Endometrial microvascular endothelial cells (primary cell): ENCODE measurements around the gene CFDP1. TPM values are rescaled to one million over a fixed set of nuclear protein-coding genes. Genes with fewer than 3 reads are reported as not detected.
"Not testable (repeated sequence)": the region's sequence is repeated elsewhere in the genome, so short reads cannot be mapped to it uniquely, and the experiment has no call there.

Experiments used
- in situ Hi-C: cut with HindIII; loops from 2 replicates; pipeline ENCODE4 v1.10.0; 2017; ENCODE audit warnings: low sequenced_read_pairs, low pct_unique_long_range_greater_than_20kb; ENCODE audit errors: inconsistent ontology term
- total RNA-seq: library from RNA; depleted of rRNA; stranded (reverse); fragments of >200 nt; gene quantifications from one replicate; pipeline ENCODE4 v1.2.3, GENCODE V29; 2015; ENCODE audit errors: inconsistent ontology term

The CFDP1 gene
- total RNA-seq, 1 donor from 2014 or later = 60.5 TPM

DNA sequence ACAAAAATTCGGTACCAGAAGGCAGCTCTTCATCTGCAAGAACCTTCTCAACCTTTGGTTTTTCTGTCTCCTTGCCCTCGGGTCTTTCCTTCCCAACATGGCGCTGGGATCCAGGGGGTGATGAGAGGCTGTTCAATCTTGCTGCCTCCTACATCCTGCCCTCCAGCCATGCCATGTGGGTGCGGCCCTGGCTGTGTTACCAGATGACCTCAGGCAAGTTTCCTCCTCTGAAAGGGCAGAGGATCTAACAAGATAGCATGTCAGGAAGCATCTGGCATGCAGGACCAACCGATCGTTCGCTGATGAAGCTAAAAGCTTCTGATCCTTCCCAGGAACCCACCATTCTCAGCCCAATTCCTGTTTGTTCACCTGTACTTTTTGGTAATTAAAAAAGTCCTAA is 145.1 kb downstream of the CFDP1 start:
- in situ Hi-C loops = no loop called here

DNA sequence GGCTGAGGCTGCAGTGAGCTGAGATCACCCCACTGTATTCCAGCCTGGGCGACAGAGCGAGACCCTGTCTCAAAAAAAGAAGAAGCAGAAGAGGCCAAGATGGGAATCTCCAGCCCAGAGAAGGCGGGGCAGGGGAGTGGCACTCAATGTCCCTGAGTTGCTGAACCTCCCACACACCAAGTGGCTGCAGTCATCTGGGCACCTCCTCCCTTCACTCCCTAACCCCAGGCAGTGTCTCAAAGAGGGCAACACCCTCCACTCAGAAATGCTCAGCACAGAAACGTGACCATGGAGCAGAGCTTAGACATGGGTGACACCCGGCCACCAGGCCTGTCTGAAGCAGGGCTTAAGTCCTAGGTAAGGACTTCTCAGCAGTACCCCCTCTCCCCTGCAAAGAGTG is 145.6 kb downstream of the CFDP1 start:
- in situ Hi-C loops = no loop called here

DNA sequence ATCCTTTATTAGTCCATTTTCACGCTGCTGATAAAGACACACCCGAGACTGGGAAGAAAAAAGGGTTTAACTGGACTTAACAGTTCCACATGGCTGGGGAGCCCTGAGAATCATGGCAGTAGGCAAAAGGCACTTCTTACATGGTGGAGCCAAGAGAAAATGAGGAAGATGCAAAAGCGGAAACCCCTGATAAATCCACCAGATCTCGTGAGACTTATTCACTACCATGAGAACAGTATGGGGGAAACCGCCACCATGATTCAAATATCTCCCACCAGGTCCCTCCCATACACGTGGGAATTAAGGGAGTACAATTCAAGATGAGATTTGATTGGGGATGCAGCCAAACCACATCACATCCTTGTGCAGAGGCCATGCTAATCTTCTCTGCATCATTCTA is 146.9 kb downstream of the CFDP1 start:
- in situ Hi-C loops = no loop called here

DNA sequence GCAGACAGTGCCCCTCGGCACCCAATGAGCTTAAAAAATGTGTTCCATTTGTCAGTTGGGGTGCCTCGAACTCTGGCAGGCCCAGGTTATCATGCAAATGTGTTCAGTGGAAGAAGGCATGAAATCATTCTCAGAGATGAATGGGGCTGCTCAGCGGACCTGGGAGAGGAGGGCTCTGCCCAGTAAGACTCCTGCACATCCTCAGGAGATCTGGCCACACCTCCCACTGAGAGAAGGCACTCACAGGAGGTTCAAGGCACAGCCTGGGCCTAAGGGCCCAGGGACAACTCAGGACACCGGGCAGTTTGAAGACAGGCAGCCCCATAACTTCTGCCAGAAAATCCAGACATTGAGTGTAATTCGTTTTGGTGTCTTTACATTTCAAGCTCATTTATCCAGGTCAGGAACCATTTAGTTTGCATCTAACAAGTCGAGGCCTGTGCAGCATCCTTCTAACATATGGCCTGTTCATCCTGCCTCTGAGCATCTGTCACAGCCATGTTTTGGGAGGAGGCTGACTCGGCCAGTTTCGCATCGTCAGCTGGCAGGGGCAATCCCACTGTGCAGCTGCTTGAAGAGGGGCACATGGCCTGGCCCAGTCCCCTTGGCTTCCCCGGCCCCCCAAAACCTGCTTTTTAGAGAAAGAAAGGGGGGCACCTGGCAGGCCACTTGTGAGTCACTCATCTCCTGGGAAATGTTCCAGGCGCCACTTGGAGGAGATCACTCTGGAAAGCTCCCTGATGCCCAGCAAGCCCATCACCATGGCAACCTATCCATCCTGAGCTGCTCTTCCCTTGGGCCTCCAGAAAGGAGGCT is 150.6 kb downstream of the CFDP1 start:
- in situ Hi-C loops = no loop called here

DNA sequence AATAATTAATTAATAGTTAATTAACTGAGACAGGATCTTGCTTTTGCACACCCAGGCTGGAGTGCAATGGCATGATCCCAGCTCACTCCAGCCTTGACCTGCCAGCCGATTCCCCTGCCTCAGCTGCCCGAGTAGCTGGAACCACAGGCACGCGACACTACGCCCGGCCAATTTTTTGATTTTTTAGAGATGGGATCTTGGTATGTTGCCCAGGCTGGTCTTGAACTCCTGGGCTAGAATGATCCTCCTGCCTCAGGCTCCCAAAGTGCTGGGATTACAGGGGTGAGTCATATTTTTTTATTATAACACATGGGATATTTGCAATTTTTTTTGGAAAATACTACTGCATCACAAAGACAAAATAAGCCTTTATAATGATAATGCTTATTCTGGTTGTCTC is 151.5 kb downstream of the CFDP1 start:
- in situ Hi-C loops = no loop called here

DNA sequence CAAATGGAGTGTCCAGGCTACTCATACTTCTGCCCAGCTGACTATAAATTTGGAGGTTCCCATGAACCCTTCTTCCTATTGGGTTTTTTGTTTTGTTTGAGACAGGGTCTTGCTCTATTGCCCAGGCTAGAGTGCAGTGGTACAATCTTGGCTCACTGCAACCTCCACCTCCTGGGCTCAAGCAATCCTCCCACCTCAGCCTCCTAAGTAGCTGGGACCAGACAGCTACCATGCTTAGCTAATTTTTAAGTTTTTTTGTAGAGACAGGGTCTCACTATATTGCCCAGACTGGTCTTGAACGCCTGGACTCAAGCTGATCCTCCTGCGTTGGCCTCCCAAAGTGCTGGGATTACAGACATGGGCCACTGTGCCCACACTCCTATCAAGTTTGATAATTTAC is 152.3 kb downstream of the CFDP1 start:
- in situ Hi-C loops = not testable (repeated sequence)

DNA sequence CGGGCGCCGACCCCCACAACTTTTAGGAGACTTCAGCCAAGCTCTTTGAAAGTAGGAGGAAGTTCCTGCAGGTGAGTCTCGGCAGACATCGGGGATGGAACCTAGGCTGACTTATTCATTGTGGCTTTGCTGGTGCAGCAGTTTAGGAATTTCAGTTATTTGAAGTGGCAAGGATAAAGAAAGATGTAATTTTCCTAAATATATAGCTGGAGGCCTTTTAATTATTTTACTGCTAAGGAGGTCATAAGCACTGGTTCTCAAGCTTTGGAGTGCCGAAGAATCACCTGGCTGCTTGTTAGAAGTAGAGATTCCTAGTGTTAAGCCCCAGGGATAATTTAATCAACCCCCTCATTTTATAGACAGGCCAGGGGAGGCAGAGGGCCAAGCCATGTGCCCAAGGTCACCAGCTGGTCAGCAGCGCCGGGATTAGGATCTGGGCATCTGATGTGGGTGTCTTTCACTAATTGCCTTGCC is 152.9 kb downstream of the CFDP1 start:
- in situ Hi-C loops = no loop called here

DNA sequence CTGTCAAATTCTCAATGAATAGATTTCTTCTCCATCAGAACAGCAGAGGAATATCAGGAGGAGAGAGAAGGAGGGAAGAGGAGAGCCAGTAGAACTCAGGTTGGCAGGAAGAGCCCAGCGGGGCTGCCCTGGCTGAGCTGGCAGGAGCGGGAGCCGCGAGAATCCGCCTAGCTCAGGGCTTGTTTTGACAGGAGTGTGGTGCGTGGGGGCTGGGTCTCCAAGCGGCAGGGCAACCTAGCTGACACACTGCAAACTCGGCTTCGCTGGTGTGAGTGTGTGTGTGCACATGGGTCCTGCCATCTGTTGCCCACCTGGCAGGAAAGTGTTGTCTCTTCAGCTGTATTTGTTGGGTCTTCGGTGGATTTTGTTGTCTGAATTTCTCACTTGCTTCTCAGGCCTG is 154.0 kb downstream of the CFDP1 start:
- in situ Hi-C loops = no loop called here

DNA sequence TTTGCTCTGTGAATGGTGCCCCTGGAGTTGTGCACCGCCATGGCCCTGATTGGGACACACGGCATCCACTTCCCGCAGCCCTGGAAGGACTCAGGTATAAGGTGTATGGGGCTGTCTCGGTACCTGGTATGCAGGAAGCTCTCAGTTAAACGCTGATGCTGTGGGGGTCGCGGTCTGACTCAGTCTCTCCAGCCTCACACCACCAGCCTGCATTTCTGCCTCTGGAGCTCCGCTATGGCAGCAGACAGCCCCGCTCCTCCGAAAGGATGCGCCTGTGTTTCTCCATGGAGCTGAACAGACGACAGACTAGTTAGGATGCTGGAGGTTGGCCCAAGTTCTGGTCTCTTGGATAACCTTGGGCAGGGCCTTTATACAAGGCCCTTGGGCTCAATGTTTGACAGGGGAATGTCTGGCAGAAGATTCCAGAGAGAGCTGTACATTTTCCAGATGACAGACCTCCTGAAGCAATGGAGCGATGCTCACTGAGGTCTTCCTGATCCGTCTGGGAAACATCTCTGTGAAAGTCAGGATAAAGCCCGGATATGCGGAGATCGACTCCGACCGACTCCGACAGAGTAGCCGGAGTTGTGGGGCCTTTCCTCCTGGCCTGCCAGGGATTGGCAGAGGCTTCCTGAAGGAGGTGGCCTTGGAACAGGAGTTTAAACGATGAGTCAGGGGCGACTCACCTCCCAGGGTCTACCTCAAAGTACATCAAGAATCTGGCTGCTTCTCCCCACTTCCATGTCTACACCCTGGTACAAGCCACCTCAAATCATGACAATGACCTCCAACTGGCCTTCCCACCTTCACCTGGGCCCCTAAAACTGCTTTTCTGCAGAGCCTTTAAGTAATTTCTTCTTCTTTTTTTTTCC is 160.0 kb downstream of the CFDP1 start:
- in situ Hi-C loops = no loop called here

DNA sequence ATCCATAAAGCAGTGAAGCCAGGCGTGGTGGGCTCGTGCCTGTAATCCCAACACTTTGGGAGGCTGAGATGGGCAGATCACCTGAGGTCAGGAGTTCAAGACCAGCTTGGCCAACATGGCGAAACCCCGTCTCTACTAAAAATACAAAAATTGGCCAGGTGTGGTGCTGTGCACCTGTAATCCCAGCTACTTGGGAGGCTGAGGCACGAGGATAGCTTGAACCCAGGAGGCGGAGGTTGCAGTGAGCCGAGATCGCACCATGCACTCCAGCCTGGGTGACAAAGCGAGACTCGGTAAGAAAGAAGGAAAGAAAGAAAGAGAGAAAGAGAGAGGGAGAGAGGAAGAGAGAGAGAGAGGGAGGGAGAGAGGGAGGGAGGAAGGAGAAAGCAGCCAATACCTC is 160.7 kb downstream of the CFDP1 start:
- in situ Hi-C loops = not testable (repeated sequence)

DNA sequence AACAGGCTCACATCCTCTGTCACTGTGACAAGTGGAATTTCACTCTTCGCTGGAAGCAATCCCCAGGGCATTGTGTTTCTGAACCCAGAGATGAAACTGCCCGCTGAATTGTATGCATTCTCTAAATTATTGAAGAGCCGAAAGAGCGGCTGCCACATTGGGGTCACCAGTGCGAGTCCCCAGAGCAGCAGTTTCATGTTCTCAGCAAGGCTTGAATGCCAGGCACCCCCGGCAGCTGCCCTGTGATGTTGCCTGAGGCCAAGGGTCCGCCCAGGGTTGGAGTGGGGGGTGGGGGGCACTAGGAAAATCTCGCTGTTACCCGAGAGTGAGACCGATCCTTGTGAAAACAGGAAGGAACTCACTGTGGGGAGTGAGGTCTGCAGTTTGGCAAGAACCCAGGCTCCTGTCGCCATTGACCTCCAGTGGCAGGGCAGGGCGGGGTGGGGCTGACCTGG is 161.2 kb downstream of the CFDP1 start:
- in situ Hi-C loops = no loop called here

DNA sequence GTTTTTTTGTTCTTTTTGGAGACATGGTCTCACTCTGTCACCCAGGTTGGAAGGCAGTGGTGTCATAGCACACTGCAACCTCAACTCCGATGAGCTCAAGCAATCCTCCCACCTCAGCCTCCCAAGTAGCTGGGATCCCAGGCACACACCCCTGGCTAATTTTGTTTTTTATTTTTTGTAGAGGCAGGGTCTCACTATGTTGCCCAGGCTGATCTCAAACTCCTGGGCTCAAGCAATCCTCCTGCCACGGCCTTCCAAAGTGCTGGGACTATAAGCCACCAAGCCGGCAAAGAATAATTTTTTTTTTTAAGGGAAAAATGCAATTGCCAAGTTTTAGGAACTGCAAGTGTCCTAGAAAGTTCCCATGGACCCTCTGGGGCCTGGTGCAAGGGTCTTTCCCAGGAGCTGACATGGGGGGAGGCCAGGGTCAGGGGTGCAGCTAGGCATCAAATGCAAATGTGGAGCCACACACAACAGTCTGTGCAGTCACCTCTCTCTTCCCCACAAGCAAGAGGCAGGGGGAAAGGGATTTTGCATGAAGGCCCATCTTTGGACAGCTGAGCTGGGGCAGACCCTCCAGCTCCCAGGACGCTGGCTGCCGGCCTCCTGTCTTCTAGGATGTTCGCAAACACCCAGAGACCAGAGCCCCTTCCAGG is 161.7 kb downstream of the CFDP1 start:
- in situ Hi-C loops = no loop called here

DNA sequence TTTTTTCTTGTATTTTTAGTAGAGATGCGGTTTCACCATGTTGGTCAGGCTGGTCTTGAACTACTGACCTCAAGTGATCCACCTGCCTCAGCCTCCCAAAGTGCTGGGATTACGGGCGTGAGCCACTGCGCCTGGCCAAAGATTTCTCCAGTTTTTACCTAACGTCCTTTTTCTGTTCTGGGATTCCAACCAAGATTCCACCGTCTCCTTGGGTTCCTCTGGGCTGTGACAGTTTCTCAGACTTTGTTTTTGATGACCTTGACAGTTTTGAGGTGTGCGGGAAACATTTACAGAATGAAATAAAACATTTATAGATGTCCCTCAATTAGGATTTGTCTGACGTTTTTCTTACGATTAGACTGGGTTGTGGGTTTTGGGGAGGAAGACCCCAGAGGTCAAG is 163.9 kb downstream of the CFDP1 start:
- in situ Hi-C loops = not testable (repeated sequence)

DNA sequence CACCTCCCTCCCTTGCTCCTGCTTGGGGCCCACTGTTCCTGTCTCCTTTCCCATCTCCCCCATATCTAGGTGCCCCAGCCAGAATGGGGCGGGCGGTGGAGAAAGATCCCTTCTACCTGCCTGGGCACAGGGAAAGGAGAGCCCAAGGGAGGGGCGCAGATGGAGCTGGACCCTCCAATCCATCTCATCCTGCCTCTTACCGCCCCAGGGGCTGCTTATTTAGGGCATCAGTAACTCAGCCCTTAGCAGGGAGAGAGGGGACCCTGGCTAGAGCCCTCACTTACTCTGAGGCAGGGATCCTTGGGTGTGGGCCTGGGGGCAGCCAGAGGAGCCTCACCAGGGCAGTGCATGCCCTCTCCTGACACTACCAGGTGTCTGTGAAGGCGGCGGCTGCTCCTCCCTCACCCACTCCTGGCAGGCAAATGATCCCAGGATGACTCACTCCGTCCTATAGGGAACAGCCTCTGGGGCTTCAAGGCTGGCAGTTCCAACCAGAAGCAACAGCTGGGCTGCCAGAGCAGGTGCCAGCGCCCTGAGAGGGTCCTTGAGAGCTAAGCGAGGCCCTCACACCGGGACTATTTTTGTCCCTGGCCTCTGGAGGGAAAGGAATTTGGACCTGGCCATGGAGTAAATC is 165.6 kb downstream of the CFDP1 start:
- in situ Hi-C loops = no loop called here

DNA sequence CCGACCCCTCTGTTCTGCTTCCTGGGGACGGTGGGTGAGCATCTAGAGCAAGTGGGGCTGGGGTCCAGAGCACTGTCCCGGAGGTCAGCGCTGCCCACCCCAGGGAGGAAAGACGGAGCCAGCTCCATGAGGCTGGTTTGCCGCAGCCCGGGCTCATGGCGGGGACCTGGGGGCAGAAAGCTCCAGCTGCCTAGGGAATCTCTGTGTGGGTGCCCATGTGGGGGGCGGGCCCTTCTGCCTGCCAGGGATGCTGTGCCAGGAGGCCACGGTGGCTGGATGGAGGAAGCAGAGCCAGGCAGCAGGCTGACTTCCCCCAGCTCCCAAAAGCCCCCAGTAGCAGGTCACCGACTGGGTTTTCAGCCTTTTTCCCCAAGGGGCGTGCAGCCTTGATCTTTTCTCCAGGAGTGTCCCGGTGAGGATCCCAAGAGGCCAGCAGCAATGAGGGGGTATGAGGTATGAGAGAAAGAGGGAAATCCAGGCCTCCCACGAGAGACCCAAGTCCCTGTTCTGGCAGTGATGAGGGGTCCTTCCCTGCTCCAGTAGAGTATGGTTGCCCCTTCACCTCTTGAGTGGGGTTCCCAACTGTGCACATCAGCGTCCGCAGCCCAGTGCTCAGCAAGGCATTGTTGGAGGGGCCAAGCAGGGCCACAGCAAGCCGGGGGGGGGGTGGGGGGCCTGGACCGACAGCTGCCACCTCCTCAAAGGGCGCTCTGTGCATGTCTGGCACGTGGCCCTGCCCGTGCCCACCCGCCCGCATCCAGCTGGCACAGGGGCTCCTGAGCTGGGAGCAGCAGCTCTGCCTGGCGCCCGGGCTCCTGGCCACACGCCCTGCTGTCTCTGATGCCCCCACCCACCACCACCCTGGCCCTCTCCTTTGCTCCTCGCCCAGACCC is 166.3 kb downstream of the CFDP1 start:
- in situ Hi-C loops = no loop called here

DNA sequence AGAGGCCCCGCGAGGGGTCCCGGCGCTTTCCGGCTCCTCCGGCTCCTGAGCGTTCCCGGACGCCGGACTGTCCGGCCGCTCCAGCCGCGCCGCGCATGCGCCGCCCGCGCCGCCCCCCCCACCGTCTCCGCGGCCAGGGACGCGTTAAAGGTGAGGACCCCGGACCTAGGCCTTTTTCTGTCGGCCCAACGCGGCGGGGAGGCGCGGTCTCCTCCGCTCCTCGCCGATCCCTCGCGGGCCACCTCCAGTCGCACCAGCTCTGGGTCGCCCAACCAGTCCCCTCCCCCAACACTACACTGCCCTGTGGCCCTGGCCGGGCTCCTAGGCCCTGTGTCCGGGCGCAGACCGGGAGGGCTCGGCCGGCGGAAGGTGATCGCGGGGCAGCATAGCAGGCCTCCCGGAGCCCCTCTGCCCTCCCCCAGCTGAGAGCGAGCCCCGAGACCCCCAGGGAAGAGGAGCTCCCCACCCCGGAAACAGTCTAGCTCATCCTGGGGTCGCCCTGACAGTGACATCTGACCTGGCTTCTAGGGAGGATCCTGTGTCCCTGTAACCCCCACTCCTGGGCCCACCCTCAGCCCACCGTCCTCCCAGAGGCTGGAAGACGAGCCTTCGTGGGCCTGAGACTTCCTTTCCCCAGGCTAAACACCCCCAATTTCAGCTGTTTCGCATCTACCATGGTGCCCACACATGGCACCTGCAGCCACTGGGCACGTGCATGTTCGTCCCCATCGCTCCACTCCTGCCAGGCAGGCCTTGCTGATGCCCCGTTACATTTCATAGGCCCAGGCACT is 167.2 kb downstream of the CFDP1 start:
- in situ Hi-C loops = no loop called here
